AG09319 (cell line): ENCODE results near the gene ANKDD1B.

Experiments
- DNase-seq: peaks from one replicate; pipeline ENCODE4 v3.0.0-alpha.2; 2010; ENCODE audit warnings: low read depth; ENCODE audit errors: extremely low read depth
- TF ChIP-seq, protein P1 (sequence below): IDR thresholded peaks from 2 replicates; pipeline ENCODE4 v1.5.1; 2011; ENCODE audit warnings: low read depth, mild to moderate bottlenecking, inconsistent platforms, low read length, moderate library complexity

ANKDD1B gene

DNA sequence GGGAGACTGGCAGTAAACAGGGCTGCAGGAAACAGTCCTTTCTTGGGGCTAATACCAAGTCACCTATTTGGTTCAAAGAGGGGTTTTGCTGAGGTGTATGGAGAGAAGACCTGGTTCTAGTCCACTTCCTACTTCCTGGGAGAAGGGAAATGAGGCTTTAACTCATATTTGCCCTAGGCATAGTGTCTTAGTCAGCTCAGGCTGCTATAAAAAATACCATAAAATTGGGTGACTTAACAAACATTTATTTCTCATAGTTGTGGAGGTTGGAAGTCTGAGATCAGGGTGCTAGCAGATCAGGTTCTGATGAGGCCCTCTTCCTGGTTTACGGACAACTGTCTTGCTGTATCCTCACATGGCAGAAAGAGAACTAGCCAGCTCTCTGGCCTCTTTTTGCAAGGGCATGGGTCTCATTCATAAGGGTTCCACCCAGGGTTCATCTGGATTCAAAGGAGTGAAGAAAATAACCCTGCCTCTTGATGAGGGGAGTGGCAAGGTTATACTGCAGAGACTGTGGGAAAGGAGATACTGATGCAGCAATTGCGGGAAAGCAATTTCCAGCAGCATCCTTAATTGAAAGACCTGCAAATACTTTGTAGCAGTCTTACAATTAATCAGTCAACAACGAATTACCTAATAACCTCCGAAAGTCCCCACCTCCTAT lies 40.5 kb downstream of the ANKDD1B start:
- no peak for DNase-seq
- TF ChIP-seq, protein P1, sequence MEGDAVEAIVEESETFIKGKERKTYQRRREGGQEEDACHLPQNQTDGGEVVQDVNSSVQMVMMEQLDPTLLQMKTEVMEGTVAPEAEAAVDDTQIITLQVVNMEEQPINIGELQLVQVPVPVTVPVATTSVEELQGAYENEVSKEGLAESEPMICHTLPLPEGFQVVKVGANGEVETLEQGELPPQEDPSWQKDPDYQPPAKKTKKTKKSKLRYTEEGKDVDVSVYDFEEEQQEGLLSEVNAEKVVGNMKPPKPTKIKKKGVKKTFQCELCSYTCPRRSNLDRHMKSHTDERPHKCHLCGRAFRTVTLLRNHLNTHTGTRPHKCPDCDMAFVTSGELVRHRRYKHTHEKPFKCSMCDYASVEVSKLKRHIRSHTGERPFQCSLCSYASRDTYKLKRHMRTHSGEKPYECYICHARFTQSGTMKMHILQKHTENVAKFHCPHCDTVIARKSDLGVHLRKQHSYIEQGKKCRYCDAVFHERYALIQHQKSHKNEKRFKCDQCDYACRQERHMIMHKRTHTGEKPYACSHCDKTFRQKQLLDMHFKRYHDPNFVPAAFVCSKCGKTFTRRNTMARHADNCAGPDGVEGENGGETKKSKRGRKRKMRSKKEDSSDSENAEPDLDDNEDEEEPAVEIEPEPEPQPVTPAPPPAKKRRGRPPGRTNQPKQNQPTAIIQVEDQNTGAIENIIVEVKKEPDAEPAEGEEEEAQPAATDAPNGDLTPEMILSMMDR, result no peak

DNA sequence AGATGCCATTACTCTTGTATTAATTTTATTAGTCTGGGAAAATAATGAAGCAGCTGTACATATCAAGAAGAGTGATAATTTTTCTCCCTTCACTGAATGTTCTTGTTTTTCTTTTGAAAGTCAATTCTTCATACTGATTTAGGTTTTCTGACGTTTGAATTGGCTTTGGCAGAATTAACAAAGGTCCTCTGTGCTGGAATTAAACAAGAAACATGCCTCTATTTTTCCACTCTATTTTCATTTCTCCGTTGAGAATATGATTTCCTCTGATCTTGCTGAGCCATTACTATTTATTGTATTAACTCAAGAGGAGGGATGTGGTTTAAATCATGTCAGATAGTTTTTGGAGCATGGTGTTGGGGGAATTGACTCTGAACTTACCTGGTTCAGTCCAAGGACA lies 42.3 kb downstream of the ANKDD1B start:
- DNase-seq, result no peak
- TF ChIP-seq, protein P1, result no peak

DNA sequence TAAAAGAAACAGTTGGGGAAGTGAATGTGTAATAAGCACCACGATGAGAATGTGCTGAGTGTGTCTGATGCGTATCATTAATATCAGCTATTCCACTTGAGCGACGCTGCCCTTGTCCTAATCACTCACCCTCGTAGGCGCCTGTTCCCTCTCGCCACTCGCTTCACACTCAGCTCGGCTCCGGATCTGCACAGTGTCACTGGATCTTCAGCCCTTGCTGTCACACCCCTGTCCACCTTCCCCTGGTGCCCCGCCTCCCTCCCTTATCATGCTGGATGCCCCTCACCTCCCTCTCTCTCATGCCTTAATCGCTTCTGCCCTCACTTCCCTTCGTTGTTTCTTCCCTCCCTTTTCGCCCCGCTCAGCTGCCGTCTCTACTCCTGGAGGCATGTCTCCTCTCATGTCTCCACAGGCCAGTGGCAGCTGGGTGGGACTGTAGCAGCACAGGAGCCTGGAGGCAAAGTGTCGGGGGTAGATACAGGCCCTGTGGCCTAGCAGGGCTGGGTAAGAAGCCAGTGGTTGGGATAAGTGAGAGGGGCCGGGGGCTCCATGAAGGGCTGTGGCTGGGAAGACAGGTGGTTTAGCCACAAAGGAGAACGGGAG lies 43.5 kb downstream of the ANKDD1B start:
- TF ChIP-seq, protein P1, result no peak
- no peak for DNase-seq

DNA sequence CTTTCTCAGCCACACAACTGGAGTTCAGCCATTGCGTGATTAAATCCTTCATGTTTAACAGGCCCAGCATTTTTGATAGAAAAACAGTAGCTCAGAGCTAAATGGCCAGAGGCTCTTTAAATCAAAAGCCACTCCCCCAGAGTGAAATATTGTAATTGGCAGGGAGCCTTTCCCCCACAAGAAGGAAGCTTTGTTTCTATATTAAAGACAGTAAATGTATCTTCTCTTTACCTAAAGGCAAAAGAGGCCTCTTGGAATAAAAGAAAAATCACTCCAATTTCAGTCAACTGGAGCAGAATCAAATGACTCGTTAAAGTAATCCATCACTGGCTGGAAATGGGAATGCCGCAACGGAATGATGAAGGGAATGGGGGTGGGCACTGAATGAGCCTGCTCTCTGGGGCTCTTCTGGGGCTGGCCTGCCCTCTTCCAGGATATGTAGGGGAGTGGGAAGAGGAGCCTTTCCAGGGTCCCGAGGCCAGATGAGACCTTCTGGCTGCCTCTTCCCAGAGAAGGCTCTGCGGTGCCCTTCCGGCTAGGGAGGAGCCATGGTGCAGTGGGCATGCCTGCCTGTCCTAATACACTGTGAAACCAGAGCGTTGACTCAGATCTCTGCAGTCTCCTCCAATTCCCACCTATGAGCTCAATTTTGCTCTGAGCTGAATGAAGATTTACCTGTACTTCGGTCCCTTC lies 45.2 kb downstream of the ANKDD1B start:
- TF ChIP-seq, protein P1, result no peak
- no peak for DNase-seq

DNA sequence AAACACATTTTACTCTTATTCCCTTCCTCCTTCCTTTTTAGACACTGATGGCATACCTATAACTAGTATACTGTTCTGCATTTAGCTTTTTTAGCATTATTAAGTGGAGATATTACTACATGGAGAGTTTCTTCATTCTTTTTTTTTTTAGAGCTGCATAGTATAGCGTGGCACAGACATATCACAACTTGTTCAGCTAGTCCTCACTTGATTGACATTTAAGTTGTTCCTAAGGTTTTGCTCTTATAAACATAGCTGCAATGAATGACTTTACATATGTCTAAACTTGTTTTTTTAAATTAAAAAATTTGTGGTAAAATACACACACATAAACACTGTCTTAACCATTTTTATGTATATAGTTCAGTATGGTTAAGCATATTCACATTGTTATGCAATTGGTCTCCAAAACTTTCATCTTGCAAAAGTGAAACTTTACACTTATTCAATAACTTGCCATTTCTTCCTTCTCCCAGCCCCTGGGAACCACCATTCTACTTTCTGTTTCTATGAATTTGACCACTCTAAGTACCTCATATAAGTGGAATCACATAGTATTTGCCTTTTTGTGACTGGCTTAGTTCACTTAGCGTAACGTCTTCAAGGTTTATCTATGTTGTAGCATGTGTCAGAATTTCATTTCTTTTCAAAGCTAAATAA lies 48.7 kb downstream of the ANKDD1B start:
- TF ChIP-seq, protein P1, result no peak
- DNase-seq, result no peak

DNA sequence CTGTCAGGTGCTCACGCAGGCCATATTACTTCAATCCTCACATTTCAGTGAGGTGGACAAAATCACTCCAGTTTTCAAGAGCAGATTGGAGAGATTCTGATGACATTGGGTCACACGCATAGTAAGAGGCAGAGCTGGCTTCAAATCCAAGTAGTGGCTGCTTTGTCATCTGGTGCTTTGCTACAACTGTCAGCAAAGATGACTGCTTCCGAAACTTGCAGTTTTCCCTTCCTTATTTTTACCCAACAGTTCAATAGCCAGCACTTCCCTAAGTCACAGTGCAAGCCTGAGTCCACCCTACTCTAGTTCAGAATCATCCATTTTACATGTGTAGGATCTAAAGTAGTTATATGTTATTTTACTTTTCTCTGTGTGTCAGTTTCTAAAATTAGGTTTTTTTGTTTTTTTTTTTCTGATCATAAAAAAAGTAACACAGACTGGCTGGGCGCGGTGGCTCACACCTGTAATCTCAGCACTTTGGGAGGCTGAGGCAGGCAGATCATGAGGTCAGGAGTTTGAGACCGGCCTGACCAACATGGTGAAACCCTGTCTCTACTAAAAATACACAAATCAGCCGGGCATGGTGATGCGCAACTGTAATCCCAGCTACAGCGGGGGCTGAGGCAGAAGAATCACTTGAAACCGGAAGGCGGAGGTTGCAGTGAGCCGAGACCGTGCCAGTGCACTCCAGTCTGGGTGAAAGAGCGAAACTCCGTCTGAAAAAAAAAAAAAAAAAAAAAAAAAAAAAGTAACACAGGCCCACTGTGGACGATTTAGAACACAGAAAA lies 49.6 kb downstream of the ANKDD1B start:
- TF ChIP-seq, protein P1, result no peak
- no peak for DNase-seq
